ENCODE results near the gene C3orf33.

GRCh38 chr3:155730843-155731242 is 75.2 kb downstream of the C3orf33 start:
- TF ChIP-seq CTCF (IDR thresholded peaks at IDR 0.05) = no peak
- TF ChIP-seq POLR2AphosphoS5 (IDR thresholded peaks at IDR 0.05) = peak in 1 of 3 donors; percentile 65
- no peak for TF ChIP-seq POLR2A (IDR thresholded peaks at IDR 0.05)

All from breast epithelium (tissue), 3 donors.